K562 (cell line): Measurements from ENCODE around the gene NINJ1. TPM values are rescaled to one million over a fixed set of nuclear protein-coding genes. Genes with fewer than 3 reads are reported as not detected.
A peak's percentile ranks its signal among the peaks of the same experiment; 100 is the strongest.

Experiments
- ATAC-seq: fragments of 200-7000 bp; cut with Tn5 transposase; 3 replicates; pipeline ENCODE4 v1.9.1; 2020; ENCODE audit warnings: moderate library complexity
- BruUV-seq: library from RNA; stranded (reverse); fragments of 400-500 nt; replicated peaks from 2 replicates; lab custom pipeline; 2021; lab: Mats Ljungman, UMichigan
- CTCF ChIA-PET: fragments of 300-600 bp; formaldehyde crosslinking; extraction: SDS; loops from one replicate; lab custom pipeline; 2021; ENCODE audit warnings: low intra/inter-chr PET ratio; lab: Yijun Ruan, JAX
- POLR2A ChIA-PET: fragments of 300-600, 350-650 bp; sonication (Branson Sonifier 250); formaldehyde crosslinking; extraction: SDS; loops from one replicate; lab custom pipeline; 2021; ENCODE audit warnings: antibody characterized with exemption, inconsistent platforms; lab: Yijun Ruan, JAX
- DNase-seq, 4 experiments: peaks; one replicate each; pipeline versions ENCODE4 v3.0.0 to v3.0.0-alpha.2; 2011 to 2018; ENCODE audit warnings: low spot score in 3 of 4, mixed read lengths in 3 of 4; ENCODE audit errors: extremely low read depth in 1 of 4
- FAIRE-seq: peaks from 2 replicates; lab custom pipeline; 2011; peaks lifted over from hg19 to GRCh38; lab: Jason Lieb, UNC
- H2AFZ ChIP-seq: 2 replicates; pipeline ENCODE4 v1.6.0; 2011; ENCODE audit warnings: low read depth, low read length, control low read depth, inconsistent platforms
- H3K27ac ChIP-seq: fragments of 200-600 bp; 3 replicates; pipeline ENCODE4 v1.8.0; 2011; ENCODE audit warnings: low read depth, mild to moderate bottlenecking, control low read depth, inconsistent platforms, low read length, moderate library complexity, mixed read lengths; ENCODE audit errors: extremely low read depth
- H3K27me3 ChIP-seq, 2 experiments: fragments of 300-600 bp in 1 of 2; 2 replicates in 1 of 2; 3 replicates in 1 of 2; pipeline versions ENCODE4 v1.6.0 to v1.8.0; 2011; ENCODE audit warnings: inconsistent platforms in 2 of 2, low read length in 2 of 2, mild to moderate bottlenecking in 1 of 2, mixed read lengths in 1 of 2, moderate library complexity in 1 of 2; ENCODE audit not compliant: control insufficient read depth in 2 of 2, insufficient read depth in 2 of 2
- H3K36me3 ChIP-seq: fragments of 300-600 bp; 3 replicates; pipeline ENCODE4 v1.8.0; 2011; ENCODE audit warnings: mild to moderate bottlenecking, low read length, inconsistent platforms; ENCODE audit not compliant: control insufficient read depth, insufficient read depth
- H3K4me1 ChIP-seq, 2 experiments: fragments of 200-600 bp in 1 of 2; replicated peaks in 1 of 2; 2 replicates in 1 of 2; 3 replicates in 1 of 2; pipeline versions ENCODE4 v1.5.1 to v1.8.0; 2011; ENCODE audit warnings: inconsistent platforms in 2 of 2, low read length in 2 of 2, mild to moderate bottlenecking in 1 of 2, mixed read lengths in 1 of 2, moderate library complexity in 1 of 2; ENCODE audit not compliant: control insufficient read depth in 2 of 2, insufficient read depth in 2 of 2
- H3K4me2 ChIP-seq: 2 replicates; pipeline ENCODE4 v1.6.1; 2011; ENCODE audit warnings: low read length, control low read depth, inconsistent platforms, mixed read lengths; ENCODE audit not compliant: insufficient read depth
- H3K4me3 ChIP-seq: fragments of 200-600 bp; sonication (generic), shearing (Covaris generic); 2 replicates; pipeline ENCODE4 v1.5.1; 2016; ENCODE audit warnings: control low read depth, inconsistent platforms
- H3K79me2 ChIP-seq: fragments of 200-600 bp; 3 replicates; pipeline ENCODE4 v1.8.0; 2011; ENCODE audit warnings: low read length, inconsistent platforms; ENCODE audit not compliant: control insufficient read depth, insufficient read depth
- H3K9ac ChIP-seq, 2 experiments: 2 replicates each; pipeline versions ENCODE4 v1.6.0 to v1.6.1; 2011; ENCODE audit warnings: low read depth in 2 of 2, low read length in 2 of 2, control low read depth in 1 of 2, inconsistent platforms in 1 of 2, mild to moderate bottlenecking in 1 of 2, mixed read lengths in 1 of 2; ENCODE audit not compliant: insufficient read depth in 1 of 2
- H3K9me1 ChIP-seq: one replicate; pipeline ENCODE4 v1.6.0; 2011; ENCODE audit warnings: inconsistent platforms, mild to moderate bottlenecking, low read length, moderate library complexity; ENCODE audit not compliant: control insufficient read depth, insufficient read depth
- H3K9me3 ChIP-seq: replicated peaks from 2 replicates; pipeline ENCODE4 v1.5.1; 2011; ENCODE audit warnings: low read depth, low read length, inconsistent platforms; ENCODE audit not compliant: control insufficient read depth, insufficient read depth
- H4K20me1 ChIP-seq: replicated peaks from 2 replicates; pipeline ENCODE4 v1.6.1; 2011; ENCODE audit warnings: low read length, inconsistent platforms, mixed read lengths; ENCODE audit not compliant: control insufficient read depth, insufficient read depth
- CBX2 ChIP-seq: fragments of 200-600 bp; sonication (generic); IDR thresholded peaks from one replicate; pipeline ENCODE4 v1.6.1; 2012; ENCODE audit warnings: mild to moderate bottlenecking, low read length, inconsistent platforms; ENCODE audit not compliant: insufficient read depth, poor library complexity, severe bottlenecking
- HIVEP1 ChIP-seq: fragments of 250-450 bp; sonication (Bioruptor Pico); IDR thresholded peaks from 2 replicates; pipeline ENCODE4 v1.4.0; 2020; ENCODE audit warnings: mild to moderate bottlenecking
- KDM2B ChIP-seq: fragments of 250-450 bp; sonication (Bioruptor Pico); IDR thresholded peaks from 2 replicates; pipeline ENCODE4 v1.8.0; 2021; ENCODE audit warnings: mild to moderate bottlenecking, moderate library complexity
- NELFE ChIP-seq: IDR thresholded peaks from 2 replicates; pipeline ENCODE4 v1.6.1; 2011; ENCODE audit warnings: mild to moderate bottlenecking; ENCODE audit not compliant: insufficient read depth, insufficient read length
- NR2F6 ChIP-seq: fragments of 450-650 bp; formaldehyde crosslinking; IDR thresholded peaks from 2 replicates; pipeline ENCODE4 v1.4.0; 2020; ENCODE audit warnings: mild to moderate bottlenecking
- RBM17 ChIP-seq: fragments of 200-400 bp; formaldehyde crosslinking; IDR thresholded peaks from 2 replicates; pipeline ENCODE4 v1.6.1; 2017; ENCODE audit warnings: low read depth, mild to moderate bottlenecking, low read length, borderline replicate concordance
- SNIP1 ChIP-seq: fragments of 450-650 bp; IDR thresholded peaks from 2 replicates; pipeline ENCODE4 v1.7.1; 2017; ENCODE audit warnings: low read depth, mild to moderate bottlenecking
- SUPT5H ChIP-seq: fragments of 450-650 bp; IDR thresholded peaks from 2 replicates; pipeline ENCODE4 v1.6.1; 2016
- ZNF121 ChIP-seq: sonication (generic); formaldehyde crosslinking; conservative IDR thresholded peaks from 2 replicates; pipeline ENCODE4 v1.8.0; 2022; ENCODE audit warnings: missing genetic modification reagents
- ZNF507 ChIP-seq: conservative IDR thresholded peaks from 2 replicates; pipeline ENCODE4 v1.6.1; 2017; ENCODE audit warnings: missing genetic modification characterization, missing compliant biosample characterization
- ZNF696 ChIP-seq: fragments of 250-450 bp; sonication (Bioruptor Pico); conservative IDR thresholded peaks from 2 replicates; pipeline ENCODE4 v1.4.0; 2020; ENCODE audit warnings: mild to moderate bottlenecking, moderate library complexity
- WGBS: fragments of 100-300 bp; shearing (Covaris generic); methylation state at CpG from one replicate; pipeline ENCODE4 v1.1.6; 2016; ENCODE audit warnings: low coverage, mixed read lengths; ENCODE audit not compliant: insufficient coverage; ENCODE audit errors: missing lambda C conversion rate; 5-methylcytosine and 5-hydroxymethylcytosine counted together
- in situ Hi-C: fragments of 300-500 bp; cut with MboI; formaldehyde crosslinking; loops from 4 replicates; pipeline ENCODE4 v1.15.0; 2018; ENCODE audit warnings: inconsistent platforms, mixed read lengths
- intact Hi-C: fragments of 100-400 bp; cut with micrococcal nuclease; formaldehyde crosslinking; loops from 2 replicates; pipeline ENCODE4 v1.14.2; 2022
- polyA plus RNA-seq, 8 experiments: library from polyadenylated mRNA; depleted of rRNA in 4 of 8; stranded (reverse) in 5 of 8; unstranded in 3 of 8; fragments of >200 nt; fragmentation: Nextera tagmentation in 2 of 8; fragmentation: Illumina TruSeq in 1 of 8; extraction: Ambion mirVana in 2 of 8; extraction: Trizol in 1 of 8; gene quantifications; 2 replicates each; pipeline versions ENCODE4 v1.2.1 to v1.2.3, GENCODE V29; 2011 to 2014; ENCODE audit warnings: inconsistent platforms in 1 of 8, missing spikeins in 1 of 8
- total RNA-seq, 7 experiments: library from RNA; depleted of rRNA in 6 of 7; stranded (reverse); fragments of >200 nt in 6 of 7; fragmentation: Illumina TruSeq in 2 of 7; extraction: Trizol in 2 of 7; gene quantifications; 2 replicates each; pipeline versions ENCODE4 v1.2.1 to v1.2.3, GENCODE V29; 2011 to 2021; ENCODE audit warnings: low replicate concordance in 1 of 7
- TF ChIP-seq, protein P1 (sequence below): fragments of 450-650 bp; formaldehyde crosslinking; IDR thresholded peaks from 2 replicates; pipeline ENCODE4 v1.4.0; 2022; ENCODE audit warnings: missing genetic modification characterization

Gene NINJ1
- total and polyA plus RNA-seq, 9 of the 15 experiments (the other 6 are each of a cell fraction or from before 2014, with no cell fraction given): 0.13 to 8.4 (median 4.9) TPM

DNA sequence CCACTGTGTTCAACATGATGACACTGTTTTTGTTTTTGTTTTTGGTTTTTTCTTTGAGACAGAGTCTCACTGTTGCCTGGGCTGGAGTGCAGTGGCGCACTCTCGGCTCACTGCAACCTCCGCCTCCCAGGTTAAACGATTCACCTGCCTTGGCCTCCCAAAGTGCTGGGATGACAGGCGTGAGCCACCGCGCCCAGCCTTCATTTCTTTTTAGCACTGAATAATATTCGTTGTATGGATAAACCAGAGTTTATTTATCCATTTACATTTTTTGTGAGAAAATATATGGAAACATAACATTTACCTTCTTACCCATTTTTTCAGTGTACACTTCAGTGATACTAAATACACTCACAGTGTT, 33.8 kb downstream of the NINJ1 start:
- POLR2A ChIA-PET: no interaction called here
- BruUV-seq: no TSS peak
- DNase-seq (no peak), ATAC-seq (no peak)
- TF ChIP-seq NR2F6 (CRISPR knock-in tag) (no peak), ZNF507 (tag) (peak; percentile 68)
- TF ChIP-seq, all 486 proteins: peak for 1
- H3K4me3 ChIP-seq: no peak overlapping the region
- no peak for FAIRE-seq
- H3K4me1 ChIP-seq: peaks cover 3 to 32% of the 10 kb centered on the region in 2 experiments; a peak in 4 of 5 replicates
- CTCF ChIA-PET: no interaction called here
- 0 out of 2 replicates have a peak, but pooled peaks cover 4% of the 10 kb centered on the region for H4K20me1 ChIP-seq
- H3K27ac ChIP-seq: no peak overlapping the region
- H3K27me3 ChIP-seq: no peaks in the 10 kb centered on the region
- H3K4me2 ChIP-seq: no peak overlapping the region
- no peaks in the 10 kb centered on the region; the same call in 2 of the 3 replicates for H3K79me2 ChIP-seq
- H3K9ac ChIP-seq: no peak overlapping the region
- H2AFZ ChIP-seq: no peak overlapping the region
- H3K9me3 ChIP-seq: no peaks in the 10 kb centered on the region
- H3K9me1 ChIP-seq: peaks cover 4% of the 10 kb centered on the region
- intact Hi-C loops (no loop called here), in situ Hi-C loops (loop anchor here (10.0 kb wide), 1 partner anchor 205 kb away; no protein-coding TSS in a partner anchor)
- no peaks in the 10 kb centered on the region for H3K36me3 ChIP-seq
- WGBS: 75% methylated on average over 8 of the region's 8 CpGs

DNA sequence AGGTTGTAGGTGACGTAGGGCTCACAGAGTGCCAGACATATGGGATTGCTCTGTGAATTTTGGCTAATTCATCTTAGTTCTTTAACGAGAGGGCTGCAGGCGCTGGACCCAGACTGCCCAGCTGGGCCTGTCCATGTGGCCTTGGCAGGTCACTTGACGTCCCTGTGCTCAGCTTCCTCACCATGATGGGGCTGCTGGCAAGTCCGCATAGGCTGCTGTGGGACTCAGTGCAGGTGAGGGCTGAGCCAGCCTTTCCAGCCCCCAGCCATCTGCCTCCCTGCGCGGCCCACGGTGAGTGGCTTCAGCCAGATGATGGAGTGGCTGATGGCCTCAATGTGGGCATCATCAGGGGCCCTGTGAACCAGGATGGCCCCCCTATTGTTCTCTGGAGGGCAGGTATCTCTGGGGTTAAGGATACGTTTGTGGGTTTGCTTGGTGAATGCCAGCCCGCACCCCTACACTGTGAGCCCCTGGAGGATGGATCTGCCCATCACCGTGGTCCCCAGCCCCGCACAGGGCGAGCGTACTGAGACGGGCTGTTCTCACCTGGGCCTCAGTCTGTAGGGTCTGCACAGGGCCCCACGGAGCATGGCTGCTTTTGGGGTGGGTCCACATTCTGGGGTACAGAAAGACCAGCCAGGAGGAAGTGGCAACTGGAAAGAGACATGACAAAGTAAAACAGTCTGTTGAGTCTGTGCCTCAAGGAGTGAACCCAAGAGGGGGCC, 34.3 kb downstream of the NINJ1 start:
- BruUV-seq: no TSS peak
- no peaks in the 10 kb centered on the region for H3K27me3 ChIP-seq
- H3K27ac ChIP-seq: no peak overlapping the region
- no peaks in the 10 kb centered on the region; the same call in 2 of the 3 replicates for H3K79me2 ChIP-seq
- no peaks in the 10 kb centered on the region for H3K36me3 ChIP-seq
- FAIRE-seq: no peak
- CTCF ChIA-PET: no interaction called here
- POLR2A ChIA-PET: no interaction called here
- in situ Hi-C loops: loop anchor here (10.0 kb wide), 1 partner anchor 205 kb away; no protein-coding TSS in a partner anchor
- 0 out of 2 replicates have a peak, but pooled peaks cover 4% of the 10 kb centered on the region for H4K20me1 ChIP-seq
- DNase-seq: no peak
- intact Hi-C loops: loop anchor here (5.0 kb wide), 1 partner anchor 37 kb away; no protein-coding TSS in a partner anchor
- peaks cover 4% of the 10 kb centered on the region for H3K9me1 ChIP-seq
- peaks cover 7 to 37% of the 10 kb centered on the region in 2 experiments for H3K4me1 ChIP-seq
- no peak overlapping the region for H2AFZ ChIP-seq
- no peak for TF ChIP-seq ZNF121
- no peak for TF ChIP-seq CBX2
- TF ChIP-seq, protein P1, sequence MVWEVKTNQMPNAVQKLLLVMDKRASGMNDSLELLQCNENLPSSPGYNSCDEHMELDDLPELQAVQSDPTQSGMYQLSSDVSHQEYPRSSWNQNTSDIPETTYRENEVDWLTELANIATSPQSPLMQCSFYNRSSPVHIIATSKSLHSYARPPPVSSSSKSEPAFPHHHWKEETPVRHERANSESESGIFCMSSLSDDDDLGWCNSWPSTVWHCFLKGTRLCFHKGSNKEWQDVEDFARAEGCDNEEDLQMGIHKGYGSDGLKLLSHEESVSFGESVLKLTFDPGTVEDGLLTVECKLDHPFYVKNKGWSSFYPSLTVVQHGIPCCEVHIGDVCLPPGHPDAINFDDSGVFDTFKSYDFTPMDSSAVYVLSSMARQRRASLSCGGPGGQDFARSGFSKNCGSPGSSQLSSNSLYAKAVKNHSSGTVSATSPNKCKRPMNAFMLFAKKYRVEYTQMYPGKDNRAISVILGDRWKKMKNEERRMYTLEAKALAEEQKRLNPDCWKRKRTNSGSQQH (CRISPR knock-in tag): no peak
- TF ChIP-seq KDM2B (CRISPR knock-in tag): no peak
- no peak for TF ChIP-seq SNIP1
- no peak for TF ChIP-seq NELFE
- no peak for TF ChIP-seq ZNF696
- TF ChIP-seq SUPT5H: no peak
- no peak for TF ChIP-seq HIVEP1 (CRISPR knock-in tag)
- TF ChIP-seq RBM17: no peak
- H3K9me3 ChIP-seq: no peaks in the 10 kb centered on the region
- no peak for ATAC-seq
- peak overlapping the region in 1 of 2 experiments; percentile 52; a peak in 1 of 4 replicates for H3K9ac ChIP-seq
- no peak overlapping the region for H3K4me3 ChIP-seq
- H3K4me2 ChIP-seq: no peak overlapping the region
- WGBS: 82% methylated on average over 15 of the region's 16 CpGs
